Muscle of arm (tissue), 12 donors: Measurements from ENCODE around the gene UBE3B. TPM values are rescaled to one million over a fixed set of nuclear protein-coding genes. Genes with fewer than 3 reads are reported as not detected.
A peak's percentile ranks its signal among the peaks of the same experiment; 100 is the strongest.

ENCODE experiments used
- DNase-seq: peaks from one replicate; pipeline ENCODE4 v3.0.0-alpha.2; 2013
- polyA plus RNA-seq, 12 donors: library from polyadenylated mRNA; unstranded; fragments of 120-200 nt; gene quantifications; one replicate each; pipeline ENCODE4 v1.2.1, GENCODE V29; 2013; ENCODE audit not compliant: insufficient read length in 12 of 12

UBE3B gene
- polyA plus RNA-seq, 12 donors, result 17.5 to 30.0 (median 24.9) TPM; not detected in 1

GRCh38 chr12:109493938-109494337 lies 16.5 kb downstream of the UBE3B start:
- no peak for DNase-seq

GRCh38 chr12:109494348-109494881 lies 17.0 kb downstream of the UBE3B start:
- DNase-seq, result no peak

GRCh38 chr12:109495012-109495411 lies 17.6 kb downstream of the UBE3B start:
- no peak for DNase-seq

GRCh38 chr12:109496306-109496705 lies 18.9 kb downstream of the UBE3B start:
- DNase-seq, result no peak

GRCh38 chr12:109497675-109498074 lies 20.2 kb downstream of the UBE3B start:
- no peak for DNase-seq

GRCh38 chr12:109500406-109501185 lies 23.2 kb downstream of the UBE3B start:
- DNase-seq, result no peak

- DNase-seq, result no peak
These were observed 23.9 kb downstream of the UBE3B start for GRCh38 chr12:109501299-109501698.

GRCh38 chr12:109502332-109502731 lies 24.9 kb downstream of the UBE3B start:
- DNase-seq, result no peak

- DNase-seq, result no peak
These were observed 26.2 kb downstream of the UBE3B start for GRCh38 chr12:109503611-109504010.

GRCh38 chr12:109504068-109504467 lies 26.6 kb downstream of the UBE3B start:
- DNase-seq, result no peak

- DNase-seq, result no peak
These were observed 32.8 kb downstream of the UBE3B start for GRCh38 chr12:109510196-109510595.

GRCh38 chr12:109512608-109513007 lies 35.2 kb downstream of the UBE3B start:
- DNase-seq, result no peak

- DNase-seq, result no peak
These were observed 35.6 kb downstream of the UBE3B start for GRCh38 chr12:109513051-109513450.

GRCh38 chr12:109513977-109514376 lies 36.5 kb downstream of the UBE3B start:
- DNase-seq, result no peak

- DNase-seq, result no peak
These were observed 40.2 kb downstream of the UBE3B start for GRCh38 chr12:109517619-109518018.

GRCh38 chr12:109518820-109519665 lies 41.6 kb downstream of the UBE3B start:
- peak; percentile 52 for DNase-seq

- no peak for DNase-seq
These were observed 42.4 kb downstream of the UBE3B start for GRCh38 chr12:109519787-109520186.

GRCh38 chr12:109521831-109522230 lies 44.4 kb downstream of the UBE3B start:
- DNase-seq, result no peak

- no peak for DNase-seq
These were observed 45.6 kb downstream of the UBE3B start for GRCh38 chr12:109523071-109523470.

GRCh38 chr12:109523504-109523903 lies 46.1 kb downstream of the UBE3B start:
- no peak for DNase-seq

- DNase-seq, result no peak
These were observed 47.2 kb downstream of the UBE3B start for GRCh38 chr12:109524466-109525278.

GRCh38 chr12:109525279-109525585 lies 47.8 kb downstream of the UBE3B start:
- DNase-seq, result no peak
